Loucy (cell line): Measurements from ENCODE around the gene PRRC2B.

ENCODE experiments used
- EZH2phosphoT487 ChIP-seq: fragments of 200-600 bp; IDR thresholded peaks from 2 replicates; pipeline ENCODE4 v1.6.1; 2018; ENCODE audit warnings: antibody characterized with exemption, mild to moderate bottlenecking, moderate library complexity, borderline replicate concordance
- TF ChIP-seq, protein P1 (sequence below): fragments of 200-600 bp; sonication (generic); conservative IDR thresholded peaks from 2 replicates; pipeline ENCODE4 v1.5.1; 2014; ENCODE audit warnings: mild to moderate bottlenecking, antibody characterized with exemption, low read length

GRCh38 chr9:131484051-131484445, 90.2 kb downstream of the PRRC2B start:
- TF ChIP-seq, protein P1, sequence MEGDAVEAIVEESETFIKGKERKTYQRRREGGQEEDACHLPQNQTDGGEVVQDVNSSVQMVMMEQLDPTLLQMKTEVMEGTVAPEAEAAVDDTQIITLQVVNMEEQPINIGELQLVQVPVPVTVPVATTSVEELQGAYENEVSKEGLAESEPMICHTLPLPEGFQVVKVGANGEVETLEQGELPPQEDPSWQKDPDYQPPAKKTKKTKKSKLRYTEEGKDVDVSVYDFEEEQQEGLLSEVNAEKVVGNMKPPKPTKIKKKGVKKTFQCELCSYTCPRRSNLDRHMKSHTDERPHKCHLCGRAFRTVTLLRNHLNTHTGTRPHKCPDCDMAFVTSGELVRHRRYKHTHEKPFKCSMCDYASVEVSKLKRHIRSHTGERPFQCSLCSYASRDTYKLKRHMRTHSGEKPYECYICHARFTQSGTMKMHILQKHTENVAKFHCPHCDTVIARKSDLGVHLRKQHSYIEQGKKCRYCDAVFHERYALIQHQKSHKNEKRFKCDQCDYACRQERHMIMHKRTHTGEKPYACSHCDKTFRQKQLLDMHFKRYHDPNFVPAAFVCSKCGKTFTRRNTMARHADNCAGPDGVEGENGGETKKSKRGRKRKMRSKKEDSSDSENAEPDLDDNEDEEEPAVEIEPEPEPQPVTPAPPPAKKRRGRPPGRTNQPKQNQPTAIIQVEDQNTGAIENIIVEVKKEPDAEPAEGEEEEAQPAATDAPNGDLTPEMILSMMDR, result no peak
- no peak for TF ChIP-seq EZH2phosphoT487
